Neural progenitor cell (in vitro differentiated cells): ENCODE results near the gene ABCC1. TPM values are rescaled to one million over a fixed set of nuclear protein-coding genes. Genes with fewer than 3 reads are reported as not detected.

Source experiments
- DNase-seq: peaks from one replicate; pipeline ENCODE4 v3.0.0-alpha.2; 2016; ENCODE audit warnings: low spot score
- H2AFZ ChIP-seq: fragments of 200-600 bp; sonication (generic); replicated peaks from 2 replicates; pipeline ENCODE4 v1.6.1; 2016; ENCODE audit warnings: antibody characterized with exemption
- H3F3A ChIP-seq: fragments of 200-600 bp; sonication (generic); 2 replicates; pipeline ENCODE4 v1.6.1; 2016; ENCODE audit warnings: antibody characterized with exemption, low read depth
- H3K27ac ChIP-seq: fragments of 200-600 bp; sonication (generic); 2 replicates; pipeline ENCODE4 v1.5.1; 2016; ENCODE audit warnings: mild to moderate bottlenecking
- H3K27me3 ChIP-seq: fragments of 200-600 bp; sonication (generic); 2 replicates; pipeline ENCODE4 v1.6.1; 2016; ENCODE audit warnings: mild to moderate bottlenecking, moderate library complexity
- H3K36me3 ChIP-seq: fragments of 200-600 bp; sonication (generic); 2 replicates; pipeline ENCODE4 v1.5.1; 2016
- H3K4me1 ChIP-seq: fragments of 200-600 bp; sonication (generic); 2 replicates; pipeline ENCODE4 v1.6.1; 2016; ENCODE audit warnings: mixed run types
- H3K4me2 ChIP-seq: fragments of 200-600 bp; sonication (generic); 2 replicates; pipeline ENCODE4 v1.6.1; 2016
- H3K4me3 ChIP-seq: fragments of 200-600 bp; sonication (generic); 2 replicates; pipeline ENCODE4 v1.5.1; 2016
- H3K79me2 ChIP-seq: fragments of 200-600 bp; sonication (generic); 2 replicates; pipeline ENCODE4 v1.6.1; 2016; ENCODE audit warnings: low read depth
- H3K9ac ChIP-seq: fragments of 200-600 bp; sonication (generic); 2 replicates; pipeline ENCODE4 v1.6.1; 2016
- H3K9me3 ChIP-seq: fragments of 200-600 bp; sonication (generic); 2 replicates; pipeline ENCODE4 v1.5.1; 2016; ENCODE audit warnings: low read depth
- H4K20me1 ChIP-seq: fragments of 200-600 bp; sonication (generic); 2 replicates; pipeline ENCODE4 v1.6.1; 2016; ENCODE audit warnings: low read depth
- H3K27ac Mint-ChIP-seq: 3 replicates; pipeline ENCODE4 v1.8.0; 2021; ENCODE audit warnings: mixed read lengths
- H3K27me3 Mint-ChIP-seq: 2 replicates; pipeline ENCODE4 v1.8.0; 2022; ENCODE audit warnings: low read depth, mild to moderate bottlenecking, inconsistent platforms, moderate library complexity, mixed read lengths; ENCODE audit not compliant: insufficient read depth
- H3K36me3 Mint-ChIP-seq: 3 replicates; pipeline ENCODE4 v1.8.0; 2021; ENCODE audit warnings: mixed read lengths
- H3K4me1 Mint-ChIP-seq: 3 replicates; pipeline ENCODE4 v1.8.0; 2021; ENCODE audit warnings: mixed read lengths
- H3K4me3 Mint-ChIP-seq: 3 replicates; pipeline ENCODE4 v1.8.0; 2021; ENCODE audit warnings: mild to moderate bottlenecking, moderate library complexity, mixed read lengths
- H3K9me3 Mint-ChIP-seq: 3 replicates; pipeline ENCODE4 v1.8.0; 2020; ENCODE audit warnings: mixed read lengths
- CTCF ChIP-seq: fragments of 200-600 bp; sonication (generic); IDR thresholded peaks from 2 replicates; pipeline ENCODE4 v1.5.1; 2017; ENCODE audit warnings: antibody characterized with exemption, mild to moderate bottlenecking
- EZH2 ChIP-seq: fragments of 200-600 bp; sonication (generic); IDR thresholded peaks from 2 replicates; pipeline ENCODE4 v1.6.1; 2017; ENCODE audit warnings: antibody characterized with exemption, mild to moderate bottlenecking, moderate library complexity
- EZH2phosphoT487 ChIP-seq: fragments of 200-600 bp; sonication (generic); IDR thresholded peaks from 2 replicates; pipeline ENCODE4 v1.6.1; 2017; ENCODE audit warnings: antibody characterized with exemption
- total RNA-seq: library from RNA; depleted of rRNA; stranded (reverse); fragments of >200 nt; gene quantifications from 2 replicates; pipeline ENCODE4 v1.2.3, GENCODE V29; 2015; ENCODE audit warnings: low replicate concordance

The ABCC1 gene
- total RNA-seq, 1 donor from 2014 or later, result 17.5 TPM

GRCh38 chr16:16118337-16118736 lies 168.9 kb downstream of the ABCC1 start:
- Mint-ChIP-seq H3K27me3 (peaks cover 2% of the 10 kb centered on the region), H3K4me3 (no peak overlapping the region), H3K4me1 (no peaks in the 10 kb centered on the region), H3K36me3 (peaks cover 39% of the 10 kb centered on the region), H3K9me3 (peaks cover 20% of the 10 kb centered on the region), H3K27ac (no peak overlapping the region)
- H3K9me3 ChIP-seq, result no peaks in the 10 kb centered on the region
- H3K9ac ChIP-seq, result no peak overlapping the region
- DNase-seq, result no peak
- TF ChIP-seq CTCF, result no peak
- TF ChIP-seq EZH2phosphoT487, result no peak
- TF ChIP-seq EZH2, result no peak
- no peaks in the 10 kb centered on the region for H3K4me1 ChIP-seq
- no peak overlapping the region for H2AFZ ChIP-seq
- no peaks in the 10 kb centered on the region for H3K27me3 ChIP-seq
- H3K4me3 ChIP-seq, result no peak overlapping the region
- peaks cover 3% of the 10 kb centered on the region for H3K36me3 ChIP-seq
- H3K27ac ChIP-seq, result no peak overlapping the region
- no peaks in the 10 kb centered on the region for H3K79me2 ChIP-seq
- H3K4me2 ChIP-seq, result no peak overlapping the region
- no peaks in the 10 kb centered on the region for H3F3A ChIP-seq
- no peaks in the 10 kb centered on the region for H4K20me1 ChIP-seq

GRCh38 chr16:16120044-16120381 lies 170.6 kb downstream of the ABCC1 start:
- Mint-ChIP-seq H3K27ac (no peak overlapping the region), H3K4me3 (no peak overlapping the region), H3K4me1 (no peaks in the 10 kb centered on the region), H3K27me3 (peaks cover 2% of the 10 kb centered on the region), H3K9me3 (peaks cover 30% of the 10 kb centered on the region), H3K36me3 (peaks cover 49% of the 10 kb centered on the region)
- H3K4me3 ChIP-seq, result no peak overlapping the region
- no peak overlapping the region for H2AFZ ChIP-seq
- H3K4me1 ChIP-seq, result no peaks in the 10 kb centered on the region
- no peak overlapping the region for H3K27ac ChIP-seq
- H3K9me3 ChIP-seq, result no peaks in the 10 kb centered on the region
- peaks cover 5% of the 10 kb centered on the region for H3K36me3 ChIP-seq
- no peak for DNase-seq
- H3K9ac ChIP-seq, result no peak overlapping the region
- H4K20me1 ChIP-seq, result no peaks in the 10 kb centered on the region
- H3K79me2 ChIP-seq, result no peaks in the 10 kb centered on the region
- TF ChIP-seq CTCF (no peak), EZH2 (no peak), EZH2phosphoT487 (no peak)
- no peaks in the 10 kb centered on the region for H3K27me3 ChIP-seq
- H3K4me2 ChIP-seq, result no peak overlapping the region
- no peaks in the 10 kb centered on the region for H3F3A ChIP-seq

GRCh38 chr16:16120382-16121184 lies 171.2 kb downstream of the ABCC1 start:
- no peak overlapping the region for H3K4me3 ChIP-seq
- no peak overlapping the region for H3K4me3 Mint-ChIP-seq
- H3K9ac ChIP-seq, result no peak overlapping the region
- no peaks in the 10 kb centered on the region for H3F3A ChIP-seq
- no peaks in the 10 kb centered on the region for H3K9me3 ChIP-seq
- H3K27ac ChIP-seq, result no peak overlapping the region
- no peak overlapping the region for H2AFZ ChIP-seq
- H3K36me3 ChIP-seq, result peaks cover 7% of the 10 kb centered on the region
- H3K36me3 Mint-ChIP-seq, result peaks cover 50% of the 10 kb centered on the region
- H3K9me3 Mint-ChIP-seq, result peaks cover 30% of the 10 kb centered on the region
- DNase-seq, result no peak
- no peaks in the 10 kb centered on the region for H3K27me3 ChIP-seq
- H3K4me1 Mint-ChIP-seq, result no peaks in the 10 kb centered on the region
- no peaks in the 10 kb centered on the region for H3K79me2 ChIP-seq
- TF ChIP-seq EZH2, result no peak
- TF ChIP-seq CTCF, result no peak
- no peak overlapping the region for H3K4me2 ChIP-seq
- peaks cover 2% of the 10 kb centered on the region for H3K27me3 Mint-ChIP-seq
- H3K27ac Mint-ChIP-seq, result no peak overlapping the region
- H3K4me1 ChIP-seq, result no peaks in the 10 kb centered on the region
- no peaks in the 10 kb centered on the region for H4K20me1 ChIP-seq
